Measurements from ENCODE around the gene GPRIN1.
A peak's percentile ranks its signal among the peaks of the same experiment; 100 is the strongest.
"Not testable (repeated sequence)": the region's sequence is repeated elsewhere in the genome, so short reads cannot be mapped to it uniquely, and the experiment has no call there.

Gene GPRIN1

DNA sequence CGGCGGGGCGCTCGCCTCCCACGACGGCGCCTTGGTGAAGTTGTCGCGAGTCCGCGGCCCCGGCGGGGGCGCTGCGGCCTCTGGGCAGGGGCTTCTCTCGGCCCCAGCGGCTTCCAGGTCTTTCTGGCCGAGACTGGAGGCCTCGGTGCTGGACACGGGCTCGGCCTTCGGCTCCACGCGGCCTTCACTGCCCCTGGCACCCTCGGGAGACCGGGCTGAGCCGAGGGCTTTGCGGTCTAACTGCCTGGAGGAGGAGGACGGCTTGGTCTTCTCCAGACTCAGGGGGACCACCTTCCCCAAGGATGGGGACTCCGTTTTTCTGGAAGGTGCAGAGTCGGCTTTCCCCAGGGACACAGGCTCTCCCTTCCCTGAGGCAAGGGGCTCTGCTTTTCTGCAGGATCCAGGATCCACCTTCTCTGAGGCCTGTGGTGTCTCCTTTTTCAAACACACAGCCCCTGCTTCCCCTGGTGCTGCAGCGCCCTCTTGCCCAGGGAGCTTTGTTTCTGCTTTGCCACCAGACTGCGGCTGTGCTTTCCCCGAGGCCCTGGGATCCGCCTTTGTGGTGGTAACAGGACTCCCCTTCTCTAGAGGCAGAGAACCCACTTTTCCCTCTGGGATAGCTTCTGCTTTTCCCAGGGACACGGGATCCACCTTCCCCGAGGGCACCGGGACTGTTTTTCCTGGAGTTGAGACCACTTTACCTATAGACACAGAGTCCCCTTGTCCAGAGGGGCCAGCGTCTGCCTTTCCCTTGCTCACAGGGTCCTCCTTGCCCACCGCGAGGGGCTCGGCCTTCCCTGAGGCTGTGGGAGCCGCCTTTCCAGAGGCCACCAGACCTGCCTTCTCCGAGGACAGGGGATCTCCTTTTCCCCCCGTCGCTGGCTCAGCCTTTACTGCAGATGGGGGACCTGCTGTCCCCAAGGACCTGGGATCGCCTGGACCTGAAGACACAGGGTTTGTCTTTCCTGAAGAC is 12.3 kb downstream of the GPRIN1 start:
- DNase-seq (ENCODE audit: low spot score): no peak

DNA sequence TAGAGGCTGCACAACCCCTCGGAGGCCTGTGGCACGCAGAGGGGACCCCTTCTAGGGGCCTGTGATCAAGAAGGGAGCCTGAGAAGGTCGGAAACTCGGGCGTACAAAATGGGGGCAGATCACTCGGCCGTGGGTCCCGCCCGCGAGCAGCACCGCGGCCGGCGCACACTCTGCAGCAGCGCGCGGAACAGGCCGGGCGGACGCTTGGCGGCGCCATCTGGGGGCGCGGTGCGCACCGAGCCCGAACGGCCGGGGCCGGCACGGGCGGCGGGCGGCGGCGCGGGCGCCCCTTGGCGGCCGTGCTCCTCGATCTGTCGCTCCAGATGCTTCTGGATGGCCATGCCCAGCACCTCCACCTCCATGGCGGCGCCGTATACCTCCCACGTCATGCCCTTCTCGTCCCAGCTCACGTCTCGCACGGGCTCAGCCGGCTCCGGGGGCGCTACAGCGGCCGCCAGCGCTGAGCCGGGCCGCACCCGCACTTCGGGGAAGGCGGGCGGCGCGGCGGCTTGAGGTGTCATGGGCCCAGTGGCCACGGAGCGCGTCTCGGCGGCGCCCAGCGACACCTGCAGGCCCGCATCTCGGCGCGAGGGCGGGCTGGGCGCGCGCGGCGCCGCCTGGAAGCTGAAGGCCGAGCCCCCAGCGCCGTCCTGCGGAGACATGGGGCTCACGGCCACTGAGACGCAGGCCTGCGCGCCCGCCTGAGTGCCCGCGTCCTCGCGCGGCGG is 13.1 kb downstream of the GPRIN1 start:
- DNase-seq (ENCODE audit: low spot score): no peak

DNA sequence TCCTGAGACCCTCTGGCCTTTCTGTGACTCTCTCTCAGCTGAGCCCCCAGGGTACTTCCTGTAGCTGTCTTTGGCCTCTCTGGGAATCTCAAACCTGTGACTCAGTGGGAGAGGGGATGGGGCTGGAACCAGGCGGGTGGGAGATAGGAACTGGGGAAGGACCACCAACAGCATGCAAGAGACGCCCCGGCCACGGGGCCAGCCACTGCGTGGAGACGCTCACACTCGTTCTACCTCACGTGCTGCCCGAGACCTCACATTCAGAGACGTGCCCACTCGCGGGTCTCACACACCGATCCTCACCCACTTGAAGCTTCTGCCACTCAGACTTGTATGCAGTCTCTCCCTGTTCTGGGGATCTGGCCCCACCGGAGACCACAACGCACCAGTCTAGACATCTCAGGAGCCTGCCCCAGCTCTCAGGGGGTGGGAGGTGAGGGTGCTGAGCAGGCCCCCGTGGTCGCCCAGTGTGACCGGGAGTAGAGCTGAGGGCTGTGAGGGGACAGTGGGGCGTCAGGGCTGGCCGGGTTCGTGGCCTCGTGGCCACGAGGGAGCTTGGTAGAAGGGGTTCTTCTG is 13.8 kb downstream of the GPRIN1 start:
- no peak for DNase-seq (ENCODE audit: low spot score)

DNA sequence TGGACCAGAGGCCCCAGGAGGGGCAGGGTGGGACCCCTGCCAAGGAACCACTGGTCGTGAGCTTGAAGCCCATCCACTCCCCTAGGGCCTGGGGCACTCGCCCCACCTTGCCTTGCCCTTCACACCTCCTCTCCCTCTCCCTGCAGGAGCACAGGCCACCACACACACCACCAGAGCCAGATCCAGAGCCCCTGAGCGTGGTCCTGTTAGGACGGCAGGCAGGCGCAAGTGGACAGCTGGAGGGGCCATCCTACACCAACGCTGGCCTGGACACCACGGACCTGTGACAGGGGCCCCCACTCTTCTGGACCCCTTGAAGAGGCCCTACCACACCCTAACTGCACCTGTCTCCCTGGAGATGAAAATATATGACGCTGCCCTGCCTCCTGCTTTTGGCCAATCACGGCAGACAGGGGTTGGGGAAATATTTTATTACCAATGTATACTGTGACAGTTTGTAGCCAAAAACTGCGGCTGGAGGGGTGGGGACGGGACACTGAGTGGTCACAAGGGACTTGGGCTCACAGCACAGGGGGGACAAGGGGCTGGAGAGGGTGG is 14.5 kb downstream of the GPRIN1 start:
- no peak for DNase-seq (ENCODE audit: low spot score)

DNA sequence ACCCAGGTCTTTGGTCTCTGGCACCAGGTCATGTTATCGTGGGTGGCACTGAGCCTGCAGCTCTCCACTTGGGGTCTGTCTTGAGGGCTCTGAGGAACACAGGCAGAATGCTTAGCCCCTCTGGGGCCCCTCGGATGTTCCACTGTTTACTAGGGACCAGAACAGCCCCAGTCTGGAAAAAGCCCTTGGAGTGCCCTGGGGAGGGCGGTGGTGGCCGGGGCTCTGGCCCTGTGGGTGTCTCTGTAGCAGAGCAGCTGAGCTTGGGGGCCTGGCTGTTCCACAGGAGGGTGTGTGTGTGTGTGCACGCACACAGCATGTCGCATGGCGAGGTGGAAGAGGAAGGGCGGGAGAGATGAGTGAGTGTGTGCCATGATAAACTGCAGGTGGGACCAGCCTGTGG is 15.4 kb downstream of the GPRIN1 start:
- DNase-seq (ENCODE audit: low spot score): no peak

DNA sequence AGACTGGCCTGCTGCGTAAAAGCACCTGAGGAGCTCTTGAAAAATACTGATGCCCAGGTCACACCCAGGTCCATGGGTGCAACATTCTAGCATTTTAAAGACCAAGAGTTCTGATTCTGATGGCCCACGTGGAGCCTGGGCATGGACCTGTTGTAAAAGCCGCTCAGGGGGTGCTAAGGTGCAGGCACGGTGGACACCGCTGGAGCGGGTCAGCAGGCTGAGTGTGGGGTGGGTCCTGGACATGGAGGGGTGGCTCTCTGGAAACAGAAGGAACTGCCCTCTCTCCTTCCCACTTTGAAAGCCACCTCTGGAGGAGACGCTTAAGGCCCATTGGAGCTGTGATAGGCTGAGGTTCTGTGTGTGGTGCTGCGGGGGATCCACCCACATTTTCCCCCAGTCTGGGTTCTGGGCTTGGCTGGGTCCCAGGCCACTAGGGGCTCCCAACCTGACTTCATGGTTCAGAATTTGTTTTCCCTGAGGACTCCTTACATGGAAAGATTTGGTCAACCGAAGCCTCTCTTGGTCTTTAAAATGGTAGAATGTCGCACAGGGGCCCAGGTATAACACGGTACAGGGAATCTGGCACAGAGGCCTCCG is 16.6 kb downstream of the GPRIN1 start:
- DNase-seq (ENCODE audit: low spot score): no peak

DNA sequence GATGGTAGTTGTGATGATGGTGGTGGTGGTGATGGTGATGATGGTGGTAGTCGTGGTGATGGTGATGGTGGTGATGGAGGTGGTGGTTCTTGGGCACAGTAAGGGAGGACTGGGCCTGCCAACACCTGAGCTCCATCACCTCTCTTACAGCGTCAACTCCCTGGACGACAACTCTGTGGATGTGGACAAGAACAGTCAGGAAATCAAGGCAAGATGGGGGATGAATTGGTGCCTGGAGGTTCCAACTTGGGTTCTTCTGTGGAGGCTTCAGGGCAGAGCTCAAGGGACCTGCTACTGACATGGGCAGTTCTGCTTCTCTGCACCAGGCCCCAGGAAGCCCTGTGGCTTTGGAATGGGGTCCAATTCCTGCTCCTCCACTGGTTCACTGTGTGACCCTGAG is 17.4 kb downstream of the GPRIN1 start:
- no peak for DNase-seq (ENCODE audit: low spot score)

DNA sequence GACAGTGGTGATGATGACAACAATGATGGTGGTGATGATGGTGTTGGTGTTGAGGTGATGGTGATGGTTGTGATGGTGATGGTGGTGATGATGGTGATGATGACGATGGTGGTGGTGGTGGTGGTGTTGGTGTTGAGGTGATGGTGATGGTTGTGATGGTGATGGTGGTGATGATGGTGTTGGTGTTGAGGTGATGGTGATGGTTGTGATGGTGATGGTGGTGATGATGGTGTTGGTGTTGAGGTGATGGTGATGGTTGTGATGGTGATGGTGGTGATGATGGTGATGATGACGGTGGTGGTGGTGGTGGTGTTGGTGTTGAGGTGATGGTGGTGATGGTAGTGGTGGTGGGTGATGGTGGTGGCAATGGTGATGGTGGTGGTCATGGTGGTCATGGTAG is 18.3 kb downstream of the GPRIN1 start:
- DNase-seq (ENCODE audit: low spot score): not testable (repeated sequence)

DNA sequence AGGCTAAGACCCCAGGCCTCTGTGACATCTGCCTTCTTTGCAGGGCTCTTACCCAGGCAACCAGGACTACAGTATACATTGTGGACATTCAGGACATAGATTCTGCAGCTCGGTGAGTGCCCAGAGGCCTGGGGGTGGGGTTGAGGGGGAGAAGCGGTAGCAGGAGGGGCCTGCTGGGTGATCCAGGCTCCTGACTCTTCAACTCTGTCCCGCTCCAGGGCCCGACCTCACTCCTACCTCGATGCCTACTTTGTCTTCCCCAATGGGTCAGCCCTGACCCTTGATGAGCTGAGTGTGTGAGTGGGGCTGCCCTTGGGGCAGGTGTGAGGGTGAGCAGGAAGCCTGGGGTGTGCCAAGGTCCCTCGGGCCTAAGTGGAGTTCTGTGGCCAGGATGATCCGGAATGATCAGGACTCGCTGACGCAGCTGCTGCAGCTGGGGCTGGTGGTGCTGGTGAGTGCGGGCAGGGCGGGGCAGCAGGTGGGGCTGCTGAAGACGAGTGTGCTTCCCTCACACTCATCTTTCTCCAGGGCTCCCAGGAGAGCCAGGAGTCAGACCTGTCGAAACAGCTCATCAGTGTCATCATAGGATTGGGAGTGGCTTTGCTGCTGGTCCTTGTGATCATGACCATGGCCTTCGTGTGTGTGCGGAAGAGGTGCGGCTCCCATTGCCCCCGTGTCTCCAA is 19.8 kb downstream of the GPRIN1 start:
- DNase-seq (ENCODE audit: low spot score): no peak

DNA sequence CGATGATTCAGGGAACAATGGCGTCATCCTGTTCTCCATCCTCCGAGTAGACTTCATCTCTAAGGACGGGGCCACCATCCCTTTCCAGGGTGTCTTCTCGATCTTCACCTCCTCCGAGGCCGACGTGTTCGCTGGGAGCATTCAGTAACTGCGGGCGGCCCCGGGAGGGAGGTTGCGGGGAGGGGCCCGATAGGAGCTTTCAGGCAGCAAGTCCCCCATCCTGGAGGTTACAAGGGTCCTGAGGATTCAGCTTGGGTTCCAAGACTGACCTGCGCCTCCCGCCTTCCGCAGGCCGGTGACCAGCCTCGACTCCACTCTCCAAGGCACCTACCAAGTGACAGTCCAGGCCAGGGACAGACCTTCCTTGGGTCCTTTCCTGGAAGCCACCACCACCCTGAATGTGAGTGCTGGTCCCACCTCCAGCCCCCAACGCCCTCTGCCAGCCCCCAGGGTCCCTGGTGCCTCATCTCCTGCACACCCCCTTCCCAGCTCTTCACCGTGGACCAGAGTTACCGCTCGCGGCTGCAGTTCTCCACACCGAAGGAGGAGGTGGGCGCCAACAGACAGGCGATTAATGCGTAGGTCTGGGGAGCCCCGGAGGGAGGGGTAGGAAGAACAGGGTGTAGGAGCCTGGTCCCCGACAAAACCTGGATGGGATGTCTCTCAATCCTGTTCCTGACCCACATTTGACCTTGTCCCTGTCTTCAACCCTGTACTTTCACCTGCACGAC is 20.8 kb downstream of the GPRIN1 start:
- DNase-seq (ENCODE audit: low spot score): no peak

DNA sequence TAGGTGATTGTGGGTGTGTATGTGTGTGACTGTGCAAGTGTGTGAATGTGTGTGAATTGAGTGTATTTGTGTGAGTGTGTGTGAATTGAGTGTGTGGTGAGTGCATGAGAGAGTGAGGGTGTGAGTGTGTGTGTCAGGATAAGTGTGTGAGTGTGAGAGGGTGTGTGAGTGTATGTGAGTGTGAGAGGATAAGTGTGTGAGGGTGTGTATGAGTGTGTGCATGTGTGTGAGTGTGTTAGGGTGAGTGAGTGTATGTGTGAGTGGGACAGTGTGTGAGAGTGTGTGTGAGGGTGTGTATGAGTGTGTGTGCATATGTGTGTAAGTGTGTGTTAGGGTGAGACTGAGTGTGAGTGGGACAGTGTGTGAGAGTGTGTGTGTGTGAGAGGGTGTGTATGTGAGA is 21.7 kb downstream of the GPRIN1 start:
- no peak for DNase-seq (ENCODE audit: low spot score)

DNA sequence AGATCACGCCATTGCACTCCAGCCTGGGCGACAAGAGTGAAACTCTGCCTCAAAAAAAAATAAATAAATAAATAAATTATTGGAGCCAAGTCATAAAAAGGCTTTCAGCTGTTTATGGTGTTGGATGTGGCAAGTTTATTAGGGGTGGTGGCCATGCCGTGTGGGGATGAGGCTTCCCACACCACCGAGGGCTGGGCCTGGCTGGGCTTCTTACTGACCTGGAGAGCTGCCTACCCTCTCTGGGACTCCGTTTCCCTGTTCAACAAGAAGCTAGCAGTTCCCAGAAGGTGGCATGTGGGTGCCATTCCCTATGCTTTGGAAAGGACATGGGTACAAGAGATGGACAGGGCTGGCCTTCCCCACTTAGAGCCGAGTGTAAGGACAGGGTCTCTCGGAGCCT is 22.6 kb downstream of the GPRIN1 start:
- no peak for DNase-seq (ENCODE audit: low spot score)

DNA sequence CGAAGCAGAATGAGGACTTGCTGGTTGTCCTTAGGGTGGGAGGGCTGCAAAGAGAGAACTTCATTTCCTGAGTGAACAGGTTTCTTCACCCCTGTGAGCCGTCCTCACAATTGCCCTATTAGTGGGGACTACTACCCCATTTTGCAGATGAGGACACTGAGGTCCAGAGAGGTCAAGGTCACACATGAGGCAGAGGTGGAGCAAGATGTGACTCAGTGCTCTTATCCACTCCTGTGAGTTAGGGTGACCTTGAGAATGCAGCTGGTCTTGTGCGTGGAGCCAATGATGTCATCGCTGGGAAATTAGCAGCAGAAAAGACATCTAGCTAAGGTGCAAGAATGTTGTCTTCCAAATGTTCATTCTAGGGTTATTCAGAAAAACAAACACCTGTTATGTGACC is 26.9 kb downstream of the GPRIN1 start:
- no peak for DNase-seq (ENCODE audit: low spot score)

DNA sequence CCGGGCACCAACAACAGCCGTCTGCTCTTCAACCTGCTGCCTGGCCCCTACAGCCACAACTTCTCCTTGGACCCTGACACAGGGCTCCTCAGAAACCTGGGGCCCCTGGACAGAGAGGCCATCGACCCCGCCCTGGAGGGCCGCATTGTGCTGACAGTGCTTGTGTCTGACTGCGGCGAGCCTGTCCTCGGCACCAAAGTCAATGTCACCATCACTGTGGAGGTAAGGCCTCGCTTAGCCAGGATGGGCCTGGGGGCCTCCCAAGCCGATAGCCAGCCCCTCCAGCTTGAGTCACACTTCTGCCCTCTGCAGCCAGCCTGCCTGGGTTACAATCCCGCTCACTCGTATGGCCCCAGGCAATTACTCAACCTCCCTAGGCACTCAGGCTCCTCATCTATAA is 28.6 kb downstream of the GPRIN1 start:
- no peak for DNase-seq (ENCODE audit: low spot score)

DNA sequence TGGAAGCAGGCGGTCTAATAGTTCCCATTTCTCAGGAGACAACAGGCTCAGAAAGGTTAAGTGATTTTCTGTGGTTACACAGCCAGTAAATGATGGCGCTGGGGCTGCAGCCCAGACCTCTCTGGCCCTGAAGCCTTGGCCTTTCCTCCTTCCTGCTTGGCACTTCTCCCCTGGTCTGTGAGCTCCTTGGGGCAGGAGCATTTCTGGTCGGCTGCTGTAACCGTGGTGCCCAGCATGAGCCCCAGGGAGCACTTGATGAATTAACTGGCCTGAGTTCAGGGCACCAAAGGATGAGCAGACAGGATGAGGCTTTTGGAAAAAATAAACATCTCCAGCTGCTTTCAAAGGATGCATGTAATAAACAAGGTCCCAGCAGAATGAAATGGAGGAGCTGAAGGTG is 30.6 kb downstream of the GPRIN1 start:
- DNase-seq (ENCODE audit: low spot score): no peak

DNA sequence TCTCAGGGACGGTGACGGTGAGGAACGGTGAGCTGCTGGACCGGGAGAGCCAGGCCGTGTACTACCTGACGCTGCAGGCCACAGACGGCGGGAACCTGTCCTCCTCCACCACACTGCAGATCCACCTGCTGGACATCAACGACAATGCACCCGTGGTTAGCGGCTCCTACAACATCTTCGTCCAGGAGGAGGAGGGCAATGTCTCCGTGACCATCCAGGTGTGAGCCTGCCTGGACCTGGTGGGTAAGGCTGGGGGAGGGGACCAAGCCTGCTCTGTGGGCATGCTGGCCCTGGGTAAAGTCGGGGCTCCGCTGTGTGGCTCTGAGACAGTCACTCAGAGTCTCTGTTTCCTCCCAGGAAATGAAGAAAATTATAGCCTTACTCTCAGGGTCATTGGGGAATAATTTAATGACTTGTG is 31.6 kb downstream of the GPRIN1 start:
- peak; percentile 86 for DNase-seq (ENCODE audit: low spot score)

DNA sequence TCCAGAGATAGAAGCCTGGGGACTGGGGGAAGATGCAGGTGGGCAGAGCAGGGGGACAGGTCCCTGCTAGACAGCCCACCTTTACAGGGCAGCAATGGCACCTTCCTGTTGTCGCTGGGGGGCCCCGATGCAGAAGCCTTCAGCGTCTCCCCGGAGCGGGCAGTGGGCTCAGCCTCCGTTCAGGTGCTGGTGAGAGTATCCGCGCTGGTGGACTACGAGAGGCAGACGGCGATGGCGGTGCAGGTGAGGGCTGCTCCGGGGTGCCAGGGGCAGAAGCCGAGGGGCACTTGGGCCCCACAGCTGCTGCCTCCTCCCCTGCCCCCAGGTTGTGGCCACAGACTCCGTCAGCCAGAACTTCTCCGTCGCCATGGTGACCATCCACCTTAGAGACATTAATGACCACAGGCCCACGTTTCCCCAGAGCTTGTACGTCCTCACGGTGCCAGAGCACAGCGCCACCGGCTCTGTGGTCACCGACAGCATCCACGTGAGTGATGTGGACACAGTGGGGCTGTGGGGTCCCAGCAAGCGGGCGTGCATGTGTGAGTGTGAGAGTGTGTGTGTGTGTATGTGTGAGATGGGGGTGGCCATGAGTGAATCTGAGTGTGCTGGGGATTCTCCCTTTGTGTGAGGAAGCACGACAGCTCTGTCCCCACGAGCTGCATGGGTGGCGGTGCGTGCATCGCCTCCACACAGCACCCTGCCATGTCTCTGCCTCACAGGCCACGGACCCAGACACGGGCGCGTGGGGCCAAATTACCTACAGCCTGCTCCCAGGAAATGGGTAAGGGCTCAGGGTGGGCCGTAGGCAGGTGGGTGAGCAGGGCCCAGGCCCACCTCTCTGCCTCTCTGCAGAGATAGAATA is 32.4 kb downstream of the GPRIN1 start:
- no peak for DNase-seq (ENCODE audit: low spot score)

DNA sequence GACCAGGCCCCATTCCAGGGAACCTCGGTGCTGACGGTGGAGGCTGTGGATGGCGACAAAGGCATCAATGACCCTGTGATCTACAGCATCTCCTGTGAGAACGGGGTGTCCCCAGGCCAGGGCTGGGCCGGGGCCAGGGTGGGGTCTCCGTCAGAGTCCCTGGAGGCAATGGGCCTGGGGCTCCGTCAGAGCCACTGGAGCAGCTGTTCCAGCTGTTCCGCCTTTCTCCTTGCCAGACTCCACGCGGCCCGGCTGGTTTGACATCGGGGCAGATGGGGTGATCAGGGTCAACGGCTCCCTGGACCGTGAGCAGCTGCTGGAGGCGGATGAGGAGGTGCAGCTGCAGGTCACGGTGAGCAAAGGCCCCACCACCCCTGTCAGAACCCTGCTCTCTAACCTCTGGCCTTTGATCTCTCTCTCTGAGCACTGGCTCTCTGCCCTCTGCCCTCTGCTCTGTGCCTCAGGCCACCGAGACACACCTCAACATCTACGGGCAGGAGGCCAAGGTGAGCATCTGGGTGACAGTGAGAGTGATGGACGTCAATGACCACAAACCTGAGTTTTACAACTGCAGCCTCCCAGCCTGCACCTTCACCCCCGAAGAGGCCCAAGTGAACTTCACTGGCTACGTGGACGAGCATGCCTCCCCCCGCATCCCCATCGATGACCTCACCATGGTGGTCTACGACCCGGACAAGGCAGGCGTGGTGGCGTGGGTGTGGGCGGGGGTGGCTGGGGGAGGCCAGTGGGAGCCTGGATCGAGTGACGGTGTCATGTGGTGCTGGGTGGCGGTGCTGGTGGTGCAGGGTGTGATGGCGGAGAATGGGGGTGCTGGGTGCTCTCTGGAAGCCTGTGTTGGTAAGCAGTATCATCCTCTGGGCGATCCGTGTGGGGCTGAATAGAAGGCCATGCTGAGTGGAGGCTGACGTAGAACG is 34.2 kb downstream of the GPRIN1 start:
- DNase-seq (ENCODE audit: low spot score): no peak

DNA sequence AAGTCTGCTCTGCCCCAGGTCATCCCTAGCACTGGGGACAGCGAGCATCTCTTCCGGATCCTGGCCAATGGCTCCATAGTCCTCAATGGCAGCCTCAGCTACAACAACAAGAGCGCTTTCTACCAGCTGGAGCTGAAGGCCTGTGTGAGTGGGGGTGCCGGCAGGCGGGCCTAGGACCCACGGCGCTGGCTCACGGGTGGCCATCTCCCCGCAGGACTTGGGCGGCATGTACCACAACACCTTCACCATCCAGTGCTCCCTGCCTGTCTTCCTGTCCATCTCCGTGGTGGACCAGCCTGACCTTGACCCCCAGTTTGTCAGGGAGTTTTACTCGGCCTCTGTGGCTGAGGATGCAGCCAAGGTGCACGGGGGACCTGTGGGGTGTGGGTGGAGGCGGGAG is 34.9 kb downstream of the GPRIN1 start:
- DNase-seq (ENCODE audit: low spot score): no peak

Data from cerebellar cortex (tissue), 1 donor.